Activated CD8-positive, alpha-beta memory T cell treated with anti-CD3 and anti-CD28 coated beads, Interleukin-2, amount 10 ng/mL, durations not matched to agents 7 days and 5 days (primary cell): ENCODE results near the gene DACH1. TPM values are rescaled to one million over a fixed set of nuclear protein-coding genes. Genes with fewer than 3 reads are reported as not detected.
"Not testable (repeated sequence)": the region's sequence is repeated elsewhere in the genome, so short reads cannot be mapped to it uniquely, and the experiment has no call there.

Experiments
- ATAC-seq: fragments of 150-1000 bp; cut with Tn5 transposase; one replicate; pipeline ENCODE4 v1.10.0; 2021; ENCODE audit warnings: moderate library complexity
- CTCF ChIA-PET: fragments of 350-600 bp; sonication (Branson Sonifier 250); formaldehyde crosslinking; loops from one replicate; lab custom pipeline; 2021; ENCODE audit warnings: antibody characterized with exemption; lab: Charles Lee
- DNase-seq: peaks from one replicate; pipeline ENCODE4 v3.0.0-alpha.2; 2020
- H3K27ac Mint-ChIP-seq: one replicate; pipeline ENCODE4 v1.8.0; 2021; ENCODE audit warnings: mild to moderate bottlenecking, mixed read lengths
- H3K27me3 Mint-ChIP-seq: one replicate; pipeline ENCODE4 v1.8.0; 2021; ENCODE audit warnings: mixed read lengths
- H3K36me3 Mint-ChIP-seq: one replicate; pipeline ENCODE4 v1.8.0; 2021; ENCODE audit warnings: mild to moderate bottlenecking, mixed read lengths
- H3K4me1 Mint-ChIP-seq: one replicate; pipeline ENCODE4 v1.8.0; 2021; ENCODE audit warnings: mixed read lengths
- H3K4me3 Mint-ChIP-seq: one replicate; pipeline ENCODE4 v1.8.0; 2021; ENCODE audit warnings: mild to moderate bottlenecking, moderate library complexity, mixed read lengths
- H3K9me3 Mint-ChIP-seq: one replicate; pipeline ENCODE4 v1.8.0; 2022; ENCODE audit warnings: low read depth, mixed read lengths
- total RNA-seq, 2 experiments: library from RNA; stranded (reverse); gene quantifications; one replicate each; pipeline ENCODE4 v1.2.3, GENCODE V29; 2021

The DACH1 gene
- total RNA-seq = not detected

- H3K36me3 Mint-ChIP-seq = peaks cover 5% of the 10 kb centered on the region
- DNase-seq (no peak), ATAC-seq (no peak)
- CTCF ChIA-PET = no interaction called here
- peaks cover 18% of the 10 kb centered on the region for H3K4me1 Mint-ChIP-seq
- H3K27me3 Mint-ChIP-seq = peaks cover 58% of the 10 kb centered on the region
- H3K27ac Mint-ChIP-seq = no peak within 1 kb of the TSS
- H3K9me3 Mint-ChIP-seq = no peaks in the 10 kb centered on the region
- H3K4me3 Mint-ChIP-seq = peak within 1 kb of the TSS; percentile 45
Measured at GRCh38 chr13:71867131-71867814, at the start of gene DACH1. Gene DACH1, minus strand, starts transcription at chr13:71867204.

- CTCF ChIA-PET = no interaction called here
- H3K4me1 Mint-ChIP-seq = no peaks in the 10 kb centered on the region
- no peak for ATAC-seq
- no peak overlapping the region for H3K27ac Mint-ChIP-seq
- H3K9me3 Mint-ChIP-seq = no peaks in the 10 kb centered on the region
- no peak overlapping the region for H3K4me3 Mint-ChIP-seq
- H3K27me3 Mint-ChIP-seq = no peaks in the 10 kb centered on the region
- H3K36me3 Mint-ChIP-seq = no peaks in the 10 kb centered on the region
- no peak for DNase-seq
Measured at GRCh38 chr13:71913717-71914116, 46.7 kb upstream of the DACH1 start.

GRCh38 chr13:71912524-71912923 lies 45.5 kb upstream of the DACH1 start:
- Mint-ChIP-seq H3K9me3 (no peaks in the 10 kb centered on the region), H3K27me3 (no peaks in the 10 kb centered on the region), H3K27ac (no peak overlapping the region), H3K4me3 (no peak overlapping the region), H3K4me1 (no peaks in the 10 kb centered on the region), H3K36me3 (no peaks in the 10 kb centered on the region)
- ATAC-seq (no peak), DNase-seq (no peak)
- CTCF ChIA-PET = no interaction called here

GRCh38 chr13:71906448-71906847 lies 39.4 kb upstream of the DACH1 start:
- Mint-ChIP-seq H3K27me3 (no peaks in the 10 kb centered on the region), H3K4me3 (no peak overlapping the region), H3K4me1 (no peaks in the 10 kb centered on the region), H3K36me3 (no peaks in the 10 kb centered on the region), H3K27ac (no peak overlapping the region), H3K9me3 (no peaks in the 10 kb centered on the region)
- DNase-seq = no peak
- ATAC-seq = no peak
- CTCF ChIA-PET = no interaction called here

GRCh38 chr13:71902676-71903075 lies 35.7 kb upstream of the DACH1 start:
- no peak overlapping the region for H3K27ac Mint-ChIP-seq
- no peaks in the 10 kb centered on the region for H3K4me1 Mint-ChIP-seq
- no peak for DNase-seq
- no peak for ATAC-seq
- no peaks in the 10 kb centered on the region for H3K27me3 Mint-ChIP-seq
- no peaks in the 10 kb centered on the region for H3K36me3 Mint-ChIP-seq
- no peaks in the 10 kb centered on the region for H3K9me3 Mint-ChIP-seq
- H3K4me3 Mint-ChIP-seq = no peak overlapping the region
- CTCF ChIA-PET = no interaction called here

GRCh38 chr13:71893506-71893905 lies 26.5 kb upstream of the DACH1 start:
- CTCF ChIA-PET, H3K4me1 Mint-ChIP-seq, H3K9me3 Mint-ChIP-seq, DNase-seq, H3K27ac Mint-ChIP-seq, H3K36me3 Mint-ChIP-seq, ATAC-seq, H3K4me3 Mint-ChIP-seq, H3K27me3 Mint-ChIP-seq: not testable (repeated sequence)

- no peak for DNase-seq
- H3K4me3 Mint-ChIP-seq = no peak overlapping the region
- ATAC-seq = no peak
- H3K27me3 Mint-ChIP-seq = no peaks in the 10 kb centered on the region
- no peaks in the 10 kb centered on the region for H3K36me3 Mint-ChIP-seq
- no peaks in the 10 kb centered on the region for H3K9me3 Mint-ChIP-seq
- no peak overlapping the region for H3K27ac Mint-ChIP-seq
- CTCF ChIA-PET = no interaction called here
- no peaks in the 10 kb centered on the region for H3K4me1 Mint-ChIP-seq
Measured at GRCh38 chr13:71886880-71887279, 19.9 kb upstream of the DACH1 start.

GRCh38 chr13:71882120-71882519 lies 15.1 kb upstream of the DACH1 start:
- H3K4me1 Mint-ChIP-seq = no peaks in the 10 kb centered on the region

GRCh38 chr13:71880753-71881541 lies 13.9 kb upstream of the DACH1 start:
- no peaks in the 10 kb centered on the region for H3K9me3 Mint-ChIP-seq
- H3K27ac Mint-ChIP-seq = no peak overlapping the region
- H3K4me3 Mint-ChIP-seq = no peak overlapping the region
- H3K4me1 Mint-ChIP-seq = no peaks in the 10 kb centered on the region
- DNase-seq (no peak), ATAC-seq (no peak)
- H3K36me3 Mint-ChIP-seq = no peaks in the 10 kb centered on the region
- H3K27me3 Mint-ChIP-seq = no peaks in the 10 kb centered on the region
- CTCF ChIA-PET = no interaction called here

More at GRCh38 chr13:71882120-71882519, 15.1 kb upstream of the DACH1 start:
- DNase-seq (no peak), ATAC-seq (no peak)
- CTCF ChIA-PET = no interaction called here
- no peaks in the 10 kb centered on the region for H3K9me3 Mint-ChIP-seq
- no peak overlapping the region for H3K4me3 Mint-ChIP-seq
- H3K27ac Mint-ChIP-seq = no peak overlapping the region
- H3K36me3 Mint-ChIP-seq = no peaks in the 10 kb centered on the region
- H3K27me3 Mint-ChIP-seq = no peaks in the 10 kb centered on the region

GRCh38 chr13:71879808-71880344 lies 12.9 kb upstream of the DACH1 start:
- Mint-ChIP-seq H3K4me3 (no peak overlapping the region), H3K9me3 (no peaks in the 10 kb centered on the region), H3K4me1 (no peaks in the 10 kb centered on the region), H3K27me3 (no peaks in the 10 kb centered on the region), H3K36me3 (no peaks in the 10 kb centered on the region), H3K27ac (no peak overlapping the region)
- CTCF ChIA-PET = no interaction called here
- DNase-seq = no peak
- ATAC-seq = no peak

GRCh38 chr13:71879129-71879535 lies 12.1 kb upstream of the DACH1 start:
- no peak overlapping the region for H3K4me3 Mint-ChIP-seq
- no peaks in the 10 kb centered on the region for H3K36me3 Mint-ChIP-seq
- no peaks in the 10 kb centered on the region for H3K27me3 Mint-ChIP-seq
- no peak overlapping the region for H3K27ac Mint-ChIP-seq
- H3K4me1 Mint-ChIP-seq = no peaks in the 10 kb centered on the region
- ATAC-seq (peak; percentile 55), DNase-seq (no peak)
- no peaks in the 10 kb centered on the region for H3K9me3 Mint-ChIP-seq
- CTCF ChIA-PET = no interaction called here

GRCh38 chr13:71877256-71877653 lies 10.3 kb upstream of the DACH1 start:
- Mint-ChIP-seq H3K9me3 (no peaks in the 10 kb centered on the region), H3K4me1 (no peaks in the 10 kb centered on the region), H3K27ac (no peak overlapping the region), H3K4me3 (no peak overlapping the region), H3K27me3 (no peaks in the 10 kb centered on the region), H3K36me3 (no peaks in the 10 kb centered on the region)
- CTCF ChIA-PET = no interaction called here
- DNase-seq = no peak
- no peak for ATAC-seq

- no peaks in the 10 kb centered on the region for H3K27me3 Mint-ChIP-seq
- H3K4me1 Mint-ChIP-seq = no peaks in the 10 kb centered on the region
- no peak overlapping the region for H3K4me3 Mint-ChIP-seq
- CTCF ChIA-PET = no interaction called here
- H3K9me3 Mint-ChIP-seq = no peaks in the 10 kb centered on the region
- no peak for DNase-seq
- H3K27ac Mint-ChIP-seq = no peak overlapping the region
- ATAC-seq = no peak
- no peaks in the 10 kb centered on the region for H3K36me3 Mint-ChIP-seq
Measured at GRCh38 chr13:71876648-71877255, 9.7 kb upstream of the DACH1 start.

GRCh38 chr13:71875823-71876222 lies 8.8 kb upstream of the DACH1 start:
- Mint-ChIP-seq H3K36me3 (no peaks in the 10 kb centered on the region), H3K9me3 (no peaks in the 10 kb centered on the region), H3K27me3 (no peaks in the 10 kb centered on the region), H3K4me1 (no peaks in the 10 kb centered on the region), H3K4me3 (no peak overlapping the region), H3K27ac (no peak overlapping the region)
- ATAC-seq = no peak
- CTCF ChIA-PET = no interaction called here
- DNase-seq = no peak
